OCI-LY7 (cell line): ENCODE data around the gene STX12. TPM values are rescaled to one million over a fixed set of nuclear protein-coding genes. Genes with fewer than 3 reads are reported as not detected.
"Not testable (repeated sequence)": the region's sequence is repeated elsewhere in the genome, so short reads cannot be mapped to it uniquely, and the experiment has no call there.

ENCODE experiments used
- BruUV-seq: library from RNA; stranded (reverse); fragments of 400-500 nt; replicated peaks from 2 replicates; lab custom pipeline; 2021; lab: Mats Ljungman, UMichigan
- CTCF ChIA-PET: fragments of 300-600 bp; sonication (Branson Sonifier 250); formaldehyde crosslinking; loops from one replicate; lab custom pipeline; 2022; ENCODE audit warnings: antibody characterized with exemption; ENCODE audit not compliant: unreplicated experiment; lab: Charles Lee
- POLR2A ChIA-PET: fragments of 300-600 bp; sonication (Branson Sonifier 250); formaldehyde crosslinking; loops from one replicate; lab custom pipeline; 2022; ENCODE audit warnings: antibody characterized with exemption; lab: Charles Lee
- DNase-seq: peaks from one replicate; pipeline ENCODE4 v3.0.0-alpha.2; 2015; ENCODE audit warnings: low spot score
- H2AFZ ChIP-seq: fragments of 200-600 bp; sonication (generic), shearing (Covaris generic); 2 replicates; pipeline ENCODE4 v1.6.1; 2014; ENCODE audit warnings: mild to moderate bottlenecking, antibody characterized with exemption, low read length, moderate library complexity
- H3K27ac ChIP-seq: fragments of 200-600 bp; sonication (generic); 2 replicates; pipeline ENCODE4 v1.5.1; 2014; ENCODE audit warnings: mixed run types, low read depth, mild to moderate bottlenecking, moderate library complexity, low read length, inconsistent platforms; ENCODE audit not compliant: poor library complexity, severe bottlenecking
- H3K36me3 ChIP-seq: fragments of 200-600 bp; sonication (generic); 2 replicates; pipeline ENCODE4 v1.6.1; 2014; ENCODE audit warnings: mild to moderate bottlenecking, antibody characterized with exemption, low read length, moderate library complexity, mixed read lengths; ENCODE audit not compliant: insufficient read depth
- H3K4me1 ChIP-seq: fragments of 200-600 bp; sonication (generic); 2 replicates; pipeline ENCODE4 v1.5.1; 2014; ENCODE audit warnings: mild to moderate bottlenecking, low read length; ENCODE audit not compliant: insufficient read depth, poor library complexity, severe bottlenecking
- H3K4me2 ChIP-seq: fragments of 200-600 bp; sonication (generic); 2 replicates; pipeline ENCODE4 v1.6.1; 2014; ENCODE audit warnings: mild to moderate bottlenecking, low read length
- H3K4me3 ChIP-seq: fragments of 200-600 bp; sonication (generic); 2 replicates; pipeline ENCODE4 v1.5.1; 2014; ENCODE audit warnings: mild to moderate bottlenecking, low read depth, low read length; ENCODE audit not compliant: poor library complexity, severe bottlenecking
- H3K79me2 ChIP-seq: fragments of 200-600 bp; sonication (generic); 2 replicates; pipeline ENCODE4 v1.6.1; 2016; ENCODE audit warnings: low read depth, mild to moderate bottlenecking, low read length, moderate library complexity, mixed read lengths; ENCODE audit not compliant: insufficient read depth
- H3K9me2 ChIP-seq: fragments of 200-600 bp; sonication (generic); 2 replicates; pipeline ENCODE4 v1.6.1; 2016; ENCODE audit warnings: mild to moderate bottlenecking, low read length, mixed read lengths; ENCODE audit not compliant: insufficient read depth
- H3K9me3 ChIP-seq: fragments of 200-600 bp; sonication (generic); 2 replicates; pipeline ENCODE4 v1.6.1; 2014; ENCODE audit warnings: mild to moderate bottlenecking, mixed run types, low read length, mixed read lengths
- H4K20me1 ChIP-seq: fragments of 200-600 bp; sonication (generic); 2 replicates; pipeline ENCODE4 v1.6.1; 2014; ENCODE audit warnings: mild to moderate bottlenecking, antibody characterized with exemption, low read length, moderate library complexity, mixed read lengths; ENCODE audit not compliant: insufficient read depth
- CTCF ChIP-seq: fragments of 200-600 bp; sonication (generic); conservative IDR thresholded peaks from 2 replicates; pipeline ENCODE4 v1.5.1; 2014; ENCODE audit warnings: mild to moderate bottlenecking, antibody characterized with exemption, low read length, moderate library complexity, mixed read lengths
- EZH2phosphoT487 ChIP-seq: fragments of 200-600 bp; sonication (generic); IDR thresholded peaks from 2 replicates; pipeline ENCODE4 v1.6.1; 2018; ENCODE audit warnings: low read depth, borderline replicate concordance, mild to moderate bottlenecking, mixed run types, antibody characterized with exemption, low read length, moderate library complexity, mixed read lengths
- intact Hi-C: fragments of 100-400 bp; cut with micrococcal nuclease; formaldehyde crosslinking; loops from one replicate; pipeline ENCODE4 v1.10.0; 2022; ENCODE audit not compliant: unreplicated experiment
- total RNA-seq, 2 experiments: library from RNA; depleted of rRNA in 1 of 2; stranded (reverse); fragments of >200 nt in 1 of 2; shearing (Covaris generic) in 1 of 2; gene quantifications; 2 replicates each; pipeline ENCODE4 v1.2.3, GENCODE V29; 2014 to 2022

Gene STX12
- total RNA-seq, 2 experiments from 2014 or later, result 17.2 to 30.1 TPM

GRCh38 chr1:27868556-27868931 lies 95.5 kb downstream of the STX12 start:
- Histone ChIP-seq H3K9me3 (no peaks in the 10 kb centered on the region), H3K79me2 (no peaks in the 10 kb centered on the region), H3K27ac (peak overlapping the region; percentile 66), H3K4me1 (peaks cover 49% of the 10 kb centered on the region), H3K4me2 (peak overlapping the region; percentile 82), H2AFZ (peak overlapping the region; percentile 90; the same call in 1 of the 2 replicates), H3K36me3 (no peaks in the 10 kb centered on the region), H3K4me3 (peak overlapping the region; percentile 52), H4K20me1 (no peaks in the 10 kb centered on the region), H3K9me2 (no peaks in the 10 kb centered on the region)
- ChIA-PET POLR2A (no interaction called here), CTCF (no interaction called here)
- TF ChIP-seq CTCF (no peak), EZH2phosphoT487 (no peak)
- DNase-seq, result no peak
- intact Hi-C loops, result no loop called here
- BruUV-seq, result no TSS peak

- DNase-seq, result peak; percentile 78
- Histone ChIP-seq H3K36me3 (no peaks in the 10 kb centered on the region), H3K9me2 (no peaks in the 10 kb centered on the region), H4K20me1 (no peaks in the 10 kb centered on the region), H3K4me1 (peaks cover 49% of the 10 kb centered on the region), H3K9me3 (no peaks in the 10 kb centered on the region), H3K27ac (peak overlapping the region; percentile 66), H3K79me2 (no peaks in the 10 kb centered on the region), H2AFZ (peak overlapping the region; percentile 90), H3K4me2 (peak overlapping the region; percentile 82), H3K4me3 (peak overlapping the region; percentile 52)
- POLR2A ChIA-PET, result interaction anchor here (0.5 to 0.6 kb wide), 4 partner anchors 22 to 273 kb away, joined by 3 to 7 read pairs (median 4); no protein-coding TSS in a partner anchor
- CTCF ChIA-PET, result no interaction called here
- no TSS peak for BruUV-seq
- no peak for TF ChIP-seq CTCF
- TF ChIP-seq EZH2phosphoT487, result no peak
- intact Hi-C loops, result no loop called here
Measured at GRCh38 chr1:27868932-27869718, 96.1 kb downstream of the STX12 start.

- no TSS peak for BruUV-seq
- peak overlapping the region; percentile 66 for H3K27ac ChIP-seq
- H2AFZ ChIP-seq, result peak overlapping the region; percentile 90
- peak overlapping the region; percentile 52 for H3K4me3 ChIP-seq
- H3K4me2 ChIP-seq, result peak overlapping the region; percentile 82
- H3K9me2 ChIP-seq, result no peaks in the 10 kb centered on the region
- CTCF ChIA-PET, result no interaction called here
- no peak for DNase-seq
- intact Hi-C loops, result loop anchor here (10.0 kb wide), 1 partner anchor 205 kb away; no protein-coding TSS in a partner anchor
- TF ChIP-seq CTCF (no peak), EZH2phosphoT487 (no peak)
- no peaks in the 10 kb centered on the region for H3K9me3 ChIP-seq
- no peaks in the 10 kb centered on the region for H3K36me3 ChIP-seq
- H3K79me2 ChIP-seq, result no peaks in the 10 kb centered on the region
- no peaks in the 10 kb centered on the region for H4K20me1 ChIP-seq
- POLR2A ChIA-PET, result interaction anchor here (0.5 to 0.6 kb wide), 3 partner anchors 22 to 273 kb away, joined by 3 to 7 read pairs (median 4); no protein-coding TSS in a partner anchor
- peaks cover 50% of the 10 kb centered on the region for H3K4me1 ChIP-seq
Measured at GRCh38 chr1:27869719-27870085, 96.7 kb downstream of the STX12 start.

- H3K79me2 ChIP-seq, H3K27ac ChIP-seq, H3K4me2 ChIP-seq, H3K4me3 ChIP-seq, H3K36me3 ChIP-seq, CTCF ChIA-PET, H3K9me3 ChIP-seq, H3K9me2 ChIP-seq, POLR2A ChIA-PET, BruUV-seq, H4K20me1 ChIP-seq, H2AFZ ChIP-seq, DNase-seq: not testable (repeated sequence)
- H3K4me1 ChIP-seq, result peaks cover 63% of the 10 kb centered on the region
- intact Hi-C loops, result loop anchor here (10.0 kb wide), 1 partner anchor 204 kb away; no protein-coding TSS in a partner anchor
Measured at GRCh38 chr1:27871076-27871475, 98.1 kb downstream of the STX12 start.
